WI38 (cell line): ENCODE measurements around the gene CLPSL1.
"Not testable (repeated sequence)": the region's sequence is repeated elsewhere in the genome, so short reads cannot be mapped to it uniquely, and the experiment has no call there.

ENCODE experiments used
- H3K4me3 ChIP-seq: 2 replicates; pipeline ENCODE4 v1.5.1; 2011; ENCODE audit warnings: low read depth, mild to moderate bottlenecking, control low read depth, low read length
- CTCF ChIP-seq: IDR thresholded peaks from 2 replicates; pipeline ENCODE4 v1.5.1; 2012; ENCODE audit warnings: low read depth, mild to moderate bottlenecking, control low read depth, low read length

Gene CLPSL1

GRCh38 chr6:35780719-35781118, at the start of gene CLPSL1:
Gene CLPSL1, plus strand, starts transcription at chr6:35781019. Its CDS starts 92 bp downstream, at chr6:35781111.
- no peak for TF ChIP-seq CTCF
- no peak within 1 kb of the TSS for H3K4me3 ChIP-seq

- no peak for TF ChIP-seq CTCF
These were observed 49.4 kb upstream of the CLPSL1 start for GRCh38 chr6:35731414-35731735.

GRCh38 chr6:35731736-35732532, 48.9 kb upstream of the CLPSL1 start:
- TF ChIP-seq CTCF: no peak
- H3K4me3 ChIP-seq: peak overlapping the region; percentile 69

More at GRCh38 chr6:35731414-35731735, 49.4 kb upstream of the CLPSL1 start:
- H3K4me3 ChIP-seq: peak overlapping the region; percentile 69

- no peak overlapping the region for H3K4me3 ChIP-seq
- no peak for TF ChIP-seq CTCF
These were observed 47.2 kb upstream of the CLPSL1 start for GRCh38 chr6:35733633-35734032.

- H3K4me3 ChIP-seq: not testable (repeated sequence)
These were observed 46.5 kb upstream of the CLPSL1 start for GRCh38 chr6:35734319-35734718.

- no peak for TF ChIP-seq CTCF
- H3K4me3 ChIP-seq: no peak overlapping the region
These were observed 45.4 kb upstream of the CLPSL1 start for GRCh38 chr6:35735452-35735851.

GRCh38 chr6:35736253-35736894, 44.4 kb upstream of the CLPSL1 start:
- no peak overlapping the region for H3K4me3 ChIP-seq

More at GRCh38 chr6:35736253-35736894, 44.4 kb upstream of the CLPSL1 start:
- peak; percentile 89 for TF ChIP-seq CTCF
